ENCODE data around the gene MEX3D.

DNA sequence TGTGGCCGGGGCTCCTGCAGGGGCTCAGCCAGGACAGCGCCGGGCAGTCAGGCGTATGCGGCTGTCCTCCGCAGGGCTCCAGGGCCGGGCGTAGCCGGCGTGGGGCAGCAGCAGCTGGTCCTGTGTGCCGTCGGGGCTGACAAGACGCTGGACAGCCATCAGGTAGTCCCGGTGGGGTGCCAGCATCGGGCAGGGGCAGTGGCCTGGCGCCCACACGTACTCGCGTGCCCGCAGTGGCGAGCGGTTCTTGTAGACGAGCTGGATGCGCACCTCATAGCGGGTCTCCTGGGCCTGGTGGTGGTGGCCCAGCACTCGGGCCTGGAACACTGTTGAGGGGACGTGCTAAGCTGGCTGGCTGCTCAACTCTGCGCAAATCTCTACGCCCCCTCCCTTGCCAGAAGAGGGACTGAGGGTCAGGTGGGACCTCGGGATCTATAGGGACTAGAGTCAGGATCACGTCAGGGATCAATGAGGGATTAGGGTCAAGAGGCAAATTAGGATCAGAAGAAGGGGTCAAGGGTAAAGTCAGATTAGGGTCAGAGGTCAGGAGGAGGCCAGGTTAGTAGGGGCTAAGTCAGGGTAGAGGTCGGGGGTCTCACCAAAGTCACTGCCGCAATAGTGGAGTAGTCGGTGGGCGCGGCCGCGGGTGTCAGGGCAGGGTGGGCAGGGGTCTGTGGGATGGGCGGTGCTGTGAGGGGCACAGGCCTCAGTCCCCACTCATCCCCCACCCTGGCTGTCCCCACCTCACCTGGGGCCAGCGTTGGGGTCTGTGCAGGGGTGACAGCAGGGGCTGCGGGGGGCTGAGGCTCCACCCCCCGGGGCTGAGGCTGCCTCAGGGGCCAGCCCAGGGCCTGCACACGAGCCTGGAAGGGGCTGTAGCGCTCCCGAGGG is 61.9 kb downstream of the MEX3D start:
- TF ChIP-seq EP300 (IDR thresholded peaks at IDR 0.05; ENCODE audit: borderline replicate concordance), result no peak
- no peak for TF ChIP-seq RAD21 (IDR thresholded peaks at IDR 0.05; ENCODE audit: low read depth)
- TF ChIP-seq, protein P1, sequence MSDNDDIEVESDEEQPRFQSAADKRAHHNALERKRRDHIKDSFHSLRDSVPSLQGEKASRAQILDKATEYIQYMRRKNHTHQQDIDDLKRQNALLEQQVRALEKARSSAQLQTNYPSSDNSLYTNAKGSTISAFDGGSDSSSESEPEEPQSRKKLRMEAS (IDR thresholded peaks at IDR 0.05), result no peak
- TF ChIP-seq YY1 (IDR thresholded peaks at IDR 0.05; ENCODE audit: low read depth), result no peak
- TF ChIP-seq EGR1 (IDR thresholded peaks at IDR 0.05), result no peak

All from Ishikawa (cell line).